SK-N-SH treated with all-trans-retinoic acid at 6 μM for 48 hours (cell line): ENCODE results near the gene FAAP100.

Experiments used
- ATAC-seq: fragments of 200-7000 bp; cut with Tn5 transposase; 3 replicates; pipeline ENCODE4 v1.9.1; 2020; ENCODE audit warnings: mild to moderate bottlenecking, moderate library complexity
- ARNTL ChIP-seq: fragments of 450-650 bp; formaldehyde crosslinking; IDR thresholded peaks from 2 replicates; pipeline ENCODE4 v1.5.0; 2020; ENCODE audit warnings: low read depth, mild to moderate bottlenecking, moderate library complexity, borderline replicate concordance
- BACH2 ChIP-seq: fragments of 250-450 bp; sonication (Bioruptor Pico); IDR thresholded peaks from 2 replicates; pipeline ENCODE4 v1.9.0; 2021; ENCODE audit warnings: mild to moderate bottlenecking, borderline replicate concordance
- CREB5 ChIP-seq: fragments of 250-450 bp; sonication (Bioruptor Pico); IDR thresholded peaks from 2 replicates; pipeline ENCODE4 v1.5.1; 2020; ENCODE audit warnings: low read depth, mild to moderate bottlenecking, moderate library complexity
- CSDC2 ChIP-seq: fragments of 250-450 bp; sonication (Bioruptor Pico); IDR thresholded peaks from 2 replicates; pipeline ENCODE4 v1.5.0; 2020; ENCODE audit warnings: mild to moderate bottlenecking, moderate library complexity
- CSRNP3 ChIP-seq: fragments of 250-450 bp; sonication (Bioruptor Pico); IDR thresholded peaks from 2 replicates; pipeline ENCODE4 v1.5.1; 2021; ENCODE audit warnings: mild to moderate bottlenecking, moderate library complexity
- ESRRG ChIP-seq: fragments of 250-450 bp; sonication (Bioruptor Pico); IDR thresholded peaks from 2 replicates; pipeline ENCODE4 v1.6.1; 2021; ENCODE audit warnings: mild to moderate bottlenecking
- ISL1 ChIP-seq: fragments of 250-450 bp; sonication (Bioruptor Pico); IDR thresholded peaks from 2 replicates; pipeline ENCODE4 v2.1.2; 2022; ENCODE audit warnings: mild to moderate bottlenecking, moderate library complexity
- OSR1 ChIP-seq: fragments of 250-450 bp; sonication (Bioruptor Pico); IDR thresholded peaks from 2 replicates; pipeline ENCODE4 v1.8.0; 2022; ENCODE audit warnings: moderate library complexity, mild to moderate bottlenecking, inconsistent platforms
- POU6F1 ChIP-seq: fragments of 250-450 bp; sonication (Bioruptor Pico); IDR thresholded peaks from 2 replicates; pipeline ENCODE4 v1.8.0; 2021; ENCODE audit warnings: low read depth, mild to moderate bottlenecking, moderate library complexity, borderline replicate concordance
- PPARA ChIP-seq: fragments of 250-450 bp; sonication (Bioruptor Pico); IDR thresholded peaks from 2 replicates; pipeline ENCODE4 v1.5.0; 2020; ENCODE audit warnings: mild to moderate bottlenecking, borderline replicate concordance
- RARB ChIP-seq: fragments of 250-450 bp; sonication (Bioruptor Pico); IDR thresholded peaks from 2 replicates; pipeline ENCODE4 v1.8.0; 2021; ENCODE audit warnings: mild to moderate bottlenecking, moderate library complexity
- SNAI2 ChIP-seq: fragments of 250-450 bp; sonication (Bioruptor Pico); IDR thresholded peaks from 2 replicates; pipeline ENCODE4 v1.5.0; 2020; ENCODE audit warnings: mild to moderate bottlenecking, moderate library complexity
- TCF4 ChIP-seq: fragments of 250-450 bp; sonication (Bioruptor Pico); IDR thresholded peaks from 2 replicates; pipeline ENCODE4 v1.8.0; 2021; ENCODE audit warnings: mild to moderate bottlenecking, moderate library complexity, borderline replicate concordance
- TSHZ2 ChIP-seq: fragments of 250-450 bp; sonication (Bioruptor Pico); IDR thresholded peaks from 2 replicates; pipeline ENCODE4 v1.5.0; 2020; ENCODE audit warnings: mild to moderate bottlenecking, moderate library complexity
- ZC3H10 ChIP-seq: fragments of 250-450 bp; sonication (Bioruptor Pico); IDR thresholded peaks from 2 replicates; pipeline ENCODE4 v1.5.1; 2021; ENCODE audit warnings: mild to moderate bottlenecking, moderate library complexity
- ZFP3 ChIP-seq: fragments of 250-450 bp; sonication (Bioruptor Pico); IDR thresholded peaks from 2 replicates; pipeline ENCODE4 v1.5.0; 2020; ENCODE audit warnings: mild to moderate bottlenecking, moderate library complexity
- ZFP30 ChIP-seq: fragments of 450-650 bp; formaldehyde crosslinking; IDR thresholded peaks from 2 replicates; pipeline ENCODE4 v1.5.0; 2022; ENCODE audit warnings: mild to moderate bottlenecking, moderate library complexity
- ZNF565 ChIP-seq: fragments of 450-650 bp; formaldehyde crosslinking; conservative IDR thresholded peaks from 2 replicates; pipeline ENCODE4 v1.5.0; 2020; ENCODE audit warnings: low read depth, mild to moderate bottlenecking, moderate library complexity
- ZNF70 ChIP-seq: fragments of 450-650 bp; formaldehyde crosslinking; IDR thresholded peaks from 2 replicates; pipeline ENCODE4 v1.5.0; 2020; ENCODE audit warnings: mild to moderate bottlenecking, moderate library complexity
- ZNF8 ChIP-seq: fragments of 450-650 bp; formaldehyde crosslinking; IDR thresholded peaks from 2 replicates; pipeline ENCODE4 v1.5.0; 2020; ENCODE audit warnings: mild to moderate bottlenecking, moderate library complexity

Gene FAAP100

GRCh38 chr17:81547614-81547982 lies 4.6 kb downstream of the FAAP100 start:
- TF ChIP-seq RARB (CRISPR knock-in tag) (no peak), CSDC2 (CRISPR knock-in tag) (no peak), ZC3H10 (no peak), ZNF8 (CRISPR knock-in tag) (no peak), SNAI2 (no peak), ESRRG (CRISPR knock-in tag) (no peak), CREB5 (no peak), BACH2 (CRISPR knock-in tag) (no peak), ISL1 (CRISPR knock-in tag) (no peak), POU6F1 (CRISPR knock-in tag) (no peak), ZFP30 (CRISPR knock-in tag) (no peak), PPARA (CRISPR knock-in tag) (no peak), ZNF70 (CRISPR knock-in tag) (no peak), CSRNP3 (CRISPR knock-in tag) (no peak)
- ATAC-seq = no peak

DNA sequence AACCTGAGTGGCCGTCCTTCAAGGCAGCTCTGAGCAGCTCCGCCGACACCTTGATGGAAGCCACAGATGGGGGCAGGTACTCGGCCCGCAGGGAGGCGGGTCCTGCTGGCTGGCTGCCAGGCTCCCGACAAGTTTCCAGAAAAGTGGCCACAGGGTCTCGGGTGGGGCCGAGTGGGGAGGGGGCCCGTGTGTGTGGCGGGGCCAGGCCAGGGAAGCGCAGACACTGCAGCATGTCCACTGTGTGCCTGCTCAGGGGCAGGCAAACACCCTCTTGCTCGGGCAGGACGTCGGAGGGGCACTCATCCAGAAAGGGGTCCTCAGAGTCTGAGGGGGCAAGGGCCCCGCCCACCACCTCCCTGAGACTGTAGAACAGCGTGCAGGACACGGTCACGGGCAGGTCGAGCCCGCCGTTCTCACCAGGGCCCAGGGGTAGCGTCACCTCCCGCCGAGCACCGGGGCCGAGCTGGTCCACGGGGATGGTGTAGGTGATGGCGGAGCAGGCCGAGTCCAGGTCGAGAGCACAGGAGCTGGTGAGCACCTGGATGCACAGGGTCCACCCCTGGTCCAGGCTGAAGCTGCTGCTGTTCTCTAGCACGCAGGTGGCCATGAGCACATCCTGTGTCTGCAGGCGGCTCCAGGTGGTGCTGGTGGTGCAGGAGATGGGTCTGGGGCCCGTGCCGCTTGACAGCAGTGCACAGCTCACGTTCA lies 5.1 kb downstream of the FAAP100 start:
- ATAC-seq = no peak
- no peak for TF ChIP-seq OSR1 (CRISPR knock-in tag)
- no peak for TF ChIP-seq TCF4
- TF ChIP-seq ZNF565 (CRISPR knock-in tag) = no peak
- no peak for TF ChIP-seq SNAI2
- no peak for TF ChIP-seq ZFP30 (CRISPR knock-in tag)
- TF ChIP-seq ZFP3 (CRISPR knock-in tag) = no peak
- no peak for TF ChIP-seq POU6F1 (CRISPR knock-in tag)
- no peak for TF ChIP-seq ZNF8 (CRISPR knock-in tag)
- TF ChIP-seq CSDC2 (CRISPR knock-in tag) = no peak
- no peak for TF ChIP-seq ZNF70 (CRISPR knock-in tag)
- TF ChIP-seq RARB (CRISPR knock-in tag) = no peak
- no peak for TF ChIP-seq ESRRG (CRISPR knock-in tag)
- no peak for TF ChIP-seq BACH2 (CRISPR knock-in tag)
- no peak for TF ChIP-seq ARNTL

GRCh38 chr17:81545160-81545949 lies 6.8 kb downstream of the FAAP100 start:
- ATAC-seq = no peak
- no peak for TF ChIP-seq PPARA (CRISPR knock-in tag)
- no peak for TF ChIP-seq POU6F1 (CRISPR knock-in tag)
- TF ChIP-seq ZC3H10 = no peak
- no peak for TF ChIP-seq CSRNP3 (CRISPR knock-in tag)
- no peak for TF ChIP-seq ZFP3 (CRISPR knock-in tag)
- no peak for TF ChIP-seq CSDC2 (CRISPR knock-in tag)
- no peak for TF ChIP-seq TSHZ2 (CRISPR knock-in tag)
- TF ChIP-seq CREB5 = no peak
- TF ChIP-seq ZNF70 (CRISPR knock-in tag) = no peak
